Medulla oblongata (tissue), 1 donor: ENCODE measurements around the gene HSPG2.
A peak's percentile ranks its signal among the peaks of the same experiment; 100 is the strongest.
"Not testable (repeated sequence)": the region's sequence is repeated elsewhere in the genome, so short reads cannot be mapped to it uniquely, and the experiment has no call there.

Source experiments
- DNase-seq: peaks from one replicate; pipeline ENCODE4 v3.0.0-alpha.2; 2015; ENCODE audit errors: extremely low spot score

The HSPG2 gene

DNA sequence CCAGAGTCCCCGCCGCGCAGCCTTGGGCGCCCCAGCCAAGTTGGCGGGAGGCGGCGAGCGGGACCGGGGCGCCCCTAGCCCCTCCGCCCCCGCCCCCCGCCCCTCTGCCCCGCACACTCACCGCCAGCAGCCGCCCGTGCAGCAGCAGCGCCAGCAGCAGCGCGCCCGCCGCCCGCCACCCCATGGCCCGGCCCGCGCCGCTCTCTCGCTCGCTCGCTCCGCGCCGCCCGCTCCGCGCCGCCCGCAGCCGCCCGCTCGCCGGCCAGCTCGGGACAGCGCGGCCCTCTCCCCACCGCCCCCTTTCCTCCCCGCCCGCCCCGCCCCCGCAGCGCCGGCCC is at the start of gene HSPG2:
TSS of gene HSPG2 (minus strand) at position 277 of the 338 bp plus-strand sequence. CDS start at position 184, 93 bp downstream.
- DNase-seq = no peak

- not testable (repeated sequence) for DNase-seq
These were observed 49.3 kb upstream of the HSPG2 start for GRCh38 chr1:21986386-21986785.

GRCh38 chr1:21985893-21986292 is 48.8 kb upstream of the HSPG2 start:
- not testable (repeated sequence) for DNase-seq

- not testable (repeated sequence) for DNase-seq
These were observed 46.4 kb upstream of the HSPG2 start for GRCh38 chr1:21983539-21983938.

GRCh38 chr1:21982122-21982521 is 45.0 kb upstream of the HSPG2 start:
- DNase-seq = not testable (repeated sequence)

DNA sequence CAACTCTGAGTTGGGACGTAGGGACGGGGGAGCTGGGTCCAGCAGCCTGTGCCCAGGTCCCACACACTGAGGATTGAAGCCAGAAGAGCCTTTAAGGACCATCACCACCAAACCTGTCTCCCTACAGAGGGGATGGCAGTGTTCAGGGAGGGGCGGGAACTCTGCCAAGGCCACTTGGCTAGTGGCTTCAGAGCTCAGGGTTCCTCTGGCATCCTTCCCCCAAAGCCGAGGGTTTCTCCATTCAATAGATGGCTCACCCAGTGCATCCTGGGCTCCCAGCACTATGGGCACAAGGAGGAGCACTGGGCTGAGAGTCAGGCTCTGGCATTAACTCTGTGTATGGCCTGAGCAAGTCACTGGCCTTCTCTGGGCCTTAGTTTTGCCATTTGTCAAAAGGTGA is 44.1 kb upstream of the HSPG2 start:
- not testable (repeated sequence) for DNase-seq

DNA sequence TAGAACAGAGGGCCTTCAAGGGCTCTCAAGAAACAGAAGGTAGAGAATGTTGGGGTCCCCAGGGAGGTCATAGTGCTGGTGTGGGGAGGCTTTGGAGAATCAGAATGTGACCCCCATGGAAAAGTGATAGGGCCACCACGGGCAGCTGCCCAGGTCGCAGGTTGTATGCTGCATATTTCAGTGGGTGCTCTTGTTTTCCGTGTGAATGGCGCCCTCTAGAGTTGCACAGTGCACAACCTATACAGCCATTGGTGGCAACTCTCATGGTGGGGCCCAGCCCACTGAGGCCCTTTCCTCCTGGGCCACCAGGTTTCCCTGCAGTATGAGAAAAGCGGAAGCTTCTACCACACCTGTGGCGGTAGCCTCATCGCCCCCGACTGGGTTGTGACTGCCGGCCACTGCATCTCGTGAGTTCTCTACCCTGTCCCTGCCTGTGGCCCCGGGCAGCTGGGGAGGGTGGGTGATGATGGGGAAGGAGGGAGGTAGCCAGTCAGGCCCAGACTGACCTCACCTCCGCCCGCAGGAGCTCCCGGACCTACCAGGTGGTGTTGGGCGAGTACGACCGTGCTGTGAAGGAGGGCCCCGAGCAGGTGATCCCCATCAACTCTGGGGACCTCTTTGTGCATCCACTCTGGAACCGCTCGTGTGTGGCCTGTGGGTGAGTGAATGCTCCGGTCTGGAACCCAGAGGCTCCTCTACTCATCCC is 43.6 kb upstream of the HSPG2 start:
- DNase-seq = not testable (repeated sequence)

DNA sequence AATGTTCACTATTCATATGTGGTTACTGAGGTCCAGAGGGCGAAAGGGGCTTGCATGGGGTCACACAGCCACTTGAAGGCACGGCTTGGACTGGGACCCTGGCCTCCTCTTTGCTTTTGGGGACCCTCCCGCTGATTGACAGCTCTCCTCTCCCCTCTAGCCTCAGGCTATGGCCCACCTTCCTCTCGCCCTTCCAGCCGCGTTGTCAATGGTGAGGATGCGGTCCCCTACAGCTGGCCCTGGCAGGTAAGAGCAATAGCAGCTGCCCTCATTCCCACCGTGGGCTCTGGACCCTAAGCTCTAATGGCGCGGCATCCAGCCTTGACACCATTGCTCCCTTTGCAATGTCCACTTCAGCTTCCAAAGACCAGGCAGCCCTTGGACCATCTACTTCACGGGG is 41.1 kb upstream of the HSPG2 start:
- not testable (repeated sequence) for DNase-seq

DNA sequence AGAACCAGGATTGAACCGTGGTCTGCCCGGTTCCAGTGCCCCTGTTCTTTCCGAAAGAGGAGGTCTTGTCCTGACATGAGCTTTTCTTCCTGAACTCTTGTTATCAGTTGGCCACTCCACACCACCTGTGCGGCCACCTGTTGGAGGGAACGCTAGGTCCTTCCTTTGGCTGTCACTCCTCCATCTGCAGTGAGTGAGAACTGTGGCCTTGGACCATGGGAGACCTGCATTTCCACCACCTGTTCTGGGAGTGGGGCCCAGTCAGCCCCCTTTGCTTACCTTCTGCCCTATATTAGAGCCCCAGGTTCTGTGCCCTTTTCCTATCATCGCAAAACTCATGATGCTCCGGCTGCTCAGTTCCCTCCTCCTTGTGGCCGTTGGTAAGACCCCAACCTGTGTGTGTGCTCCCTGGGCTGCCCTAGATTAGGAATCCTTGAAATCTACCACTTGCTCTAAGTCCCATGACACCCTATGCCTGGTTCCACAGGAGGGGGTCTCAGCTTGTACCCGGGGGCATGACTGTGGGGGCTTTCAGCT is 39.7 kb upstream of the HSPG2 start, which contains the start of gene CELA3B:
TSS of gene CELA3B (plus strand) at position 320 of the 537 bp plus-strand sequence. CDS start at position 338, 18 bp downstream.
- not testable (repeated sequence) for DNase-seq

GRCh38 chr1:21975296-21975695 is 38.2 kb upstream of the HSPG2 start:
- DNase-seq = not testable (repeated sequence)

GRCh38 chr1:21974699-21975098 is 37.6 kb upstream of the HSPG2 start:
- DNase-seq = not testable (repeated sequence)

GRCh38 chr1:21973948-21974347 is 36.8 kb upstream of the HSPG2 start:
- DNase-seq = not testable (repeated sequence)

DNA sequence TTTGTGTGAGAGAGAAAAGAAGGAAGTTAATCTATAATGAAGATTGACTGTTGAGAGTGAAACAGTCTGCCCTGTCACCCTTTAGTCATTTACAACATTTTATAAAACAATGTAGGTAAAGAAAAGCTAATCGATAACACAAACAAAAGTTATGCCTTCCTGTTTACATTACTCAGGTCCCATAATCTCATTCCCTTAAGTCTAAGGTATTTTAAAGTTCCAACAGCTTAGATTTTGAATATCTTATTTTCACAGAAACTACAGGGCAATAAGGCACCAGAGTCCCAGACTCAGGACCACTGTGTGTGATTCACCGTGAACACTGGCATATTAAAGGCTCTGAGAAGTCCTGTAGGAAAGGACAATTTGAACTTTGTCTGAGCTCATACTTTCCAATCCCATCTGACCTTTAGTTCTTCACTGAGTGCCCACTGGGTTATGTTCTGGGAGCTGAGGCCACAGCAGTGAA is 35.9 kb upstream of the HSPG2 start:
- not testable (repeated sequence) for DNase-seq

GRCh38 chr1:21970523-21970922 is 33.4 kb upstream of the HSPG2 start:
- not testable (repeated sequence) for DNase-seq

DNA sequence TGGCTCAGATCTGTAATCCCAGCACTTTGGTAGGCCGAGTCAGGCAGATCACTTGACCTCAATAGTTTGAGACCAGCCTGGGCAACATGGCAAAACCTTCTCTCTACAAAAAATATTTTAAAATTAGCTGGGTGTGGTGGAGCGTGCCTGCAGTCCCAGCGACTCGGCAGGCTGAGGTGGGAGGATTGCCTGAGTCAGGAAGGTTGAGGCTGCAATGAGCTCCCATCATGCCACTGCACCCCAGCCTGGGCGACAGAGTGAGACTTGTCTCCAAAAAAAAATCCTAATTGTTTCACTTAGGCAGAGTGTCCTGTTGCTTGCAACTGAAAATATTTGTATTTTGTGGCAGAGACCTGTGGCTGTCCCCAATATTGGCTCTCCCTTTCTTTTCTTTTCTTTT is 32.0 kb upstream of the HSPG2 start:
- not testable (repeated sequence) for DNase-seq

DNA sequence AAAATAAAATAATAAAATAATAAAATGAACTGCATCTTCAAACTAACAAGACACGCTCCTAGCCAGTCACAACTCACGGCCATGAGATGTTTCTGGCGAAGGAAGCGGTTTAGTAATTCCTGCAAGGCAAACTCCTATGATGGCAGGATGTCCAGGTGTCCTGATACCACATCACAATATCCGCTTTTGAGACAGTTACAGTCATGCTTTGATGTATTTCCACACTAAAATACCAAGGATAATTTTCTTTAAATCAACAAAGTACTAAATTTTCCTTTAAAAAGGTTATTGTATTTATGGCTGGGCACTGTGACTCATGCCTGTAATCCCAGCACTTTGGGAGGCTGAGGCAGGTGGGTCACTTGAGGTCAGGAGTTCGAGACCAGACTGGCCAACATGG is 30.1 kb upstream of the HSPG2 start:
- not testable (repeated sequence) for DNase-seq

GRCh38 chr1:21966247-21967000 is 29.3 kb upstream of the HSPG2 start:
- DNase-seq = no peak

- DNase-seq = peak; percentile 78
These were observed 26.5 kb upstream of the HSPG2 start for GRCh38 chr1:21963477-21964217.

DNA sequence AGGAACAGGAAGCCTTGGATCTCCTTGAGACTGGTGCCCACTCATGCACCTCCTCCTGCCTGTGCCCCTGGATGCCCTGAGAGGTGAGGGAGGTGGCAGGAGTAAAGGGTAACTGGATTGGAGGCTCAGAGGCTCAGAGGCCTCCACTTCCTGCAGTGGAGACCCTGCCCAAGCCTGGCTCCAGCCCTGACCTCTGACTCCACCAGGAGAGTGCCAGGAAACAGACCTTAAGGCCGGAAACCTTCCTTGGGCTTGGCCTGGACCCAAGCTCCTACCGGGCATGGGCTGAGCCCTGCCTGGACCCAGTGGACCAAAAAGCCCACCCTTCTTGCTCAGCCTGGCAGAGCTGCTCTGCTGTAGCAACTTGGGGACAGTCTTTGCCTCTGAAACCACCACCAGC is 24.7 kb upstream of the HSPG2 start:
- DNase-seq = no peak

- DNase-seq = no peak
These were observed 24.2 kb upstream of the HSPG2 start for GRCh38 chr1:21961337-21961736.

DNA sequence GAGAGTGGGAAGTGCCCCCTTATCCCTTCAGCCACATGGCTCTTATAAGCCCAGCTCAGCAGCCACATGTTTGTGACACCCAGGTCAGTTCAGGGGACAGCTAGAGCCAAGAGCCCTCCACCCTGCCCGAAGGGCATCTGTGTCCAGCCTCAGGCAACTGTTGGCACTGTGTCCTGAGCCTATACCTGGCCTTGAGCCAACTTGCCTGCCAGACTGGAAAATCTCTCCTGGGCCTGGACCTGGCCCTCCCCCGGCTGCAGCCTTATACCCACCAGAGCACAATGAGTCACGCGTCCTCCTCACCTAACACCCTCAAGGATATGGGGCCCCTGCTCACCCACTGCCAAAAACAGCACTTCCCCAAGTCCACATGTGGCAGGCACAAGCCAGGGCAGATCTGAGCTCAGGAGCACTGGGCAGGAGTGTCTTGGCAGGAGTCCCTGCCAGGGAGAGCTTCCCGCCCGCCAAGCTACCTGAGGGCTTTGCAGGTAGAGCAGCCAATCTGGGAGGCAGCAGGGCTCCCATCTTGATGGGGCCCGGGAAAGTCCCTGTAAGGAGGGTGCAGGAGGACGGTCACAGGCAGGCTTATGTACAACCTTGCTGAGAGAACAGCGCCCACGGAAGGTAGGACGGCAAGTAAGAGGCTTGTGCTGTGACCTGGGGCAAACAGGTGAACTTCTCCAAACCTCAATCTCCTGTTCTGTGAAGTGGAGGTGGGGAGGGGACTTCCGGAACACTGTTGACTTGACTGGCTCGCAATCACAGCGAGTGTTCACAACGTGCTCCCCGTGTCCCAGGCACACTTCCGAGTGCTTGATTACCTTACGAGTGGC is 19.8 kb upstream of the HSPG2 start:
- no peak for DNase-seq
